ENCODE results near the gene NECAB2.

NECAB2 gene

DNA sequence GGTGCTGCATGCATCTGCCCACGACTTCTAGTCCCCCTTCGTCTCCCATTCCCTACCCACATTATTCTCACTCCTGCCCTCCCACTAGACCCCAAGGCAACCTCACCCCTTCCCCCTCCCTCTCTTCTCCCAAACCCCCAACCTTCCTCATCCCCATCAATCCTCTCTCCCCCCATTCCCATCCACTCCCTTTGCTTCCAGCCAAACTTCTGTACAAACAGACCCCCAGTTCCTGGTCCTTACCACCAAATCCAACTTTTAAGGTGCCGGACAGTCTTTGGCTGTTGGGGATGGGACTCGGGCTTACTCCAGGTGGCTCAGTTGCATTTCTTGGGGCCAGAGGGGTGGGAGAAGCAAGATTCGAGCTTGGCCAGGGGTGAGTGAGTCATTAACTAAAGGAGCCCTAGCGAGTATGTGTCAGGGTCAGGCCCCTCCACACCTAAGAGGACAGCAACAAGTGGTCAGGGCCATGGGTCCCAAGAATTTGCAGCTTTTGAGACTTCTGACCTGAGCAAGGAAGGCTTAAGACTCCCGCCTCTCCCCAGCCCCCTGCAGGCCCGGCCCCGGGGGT lies 74.3 kb downstream of the NECAB2 start, which contains the start of gene SLC38A8:
Gene SLC38A8 (minus strand): TSS at position 488 of the 571 bp plus-strand sequence. CDS start 638 bp downstream, outside the sequence.
- TF ChIP-seq, protein P1, sequence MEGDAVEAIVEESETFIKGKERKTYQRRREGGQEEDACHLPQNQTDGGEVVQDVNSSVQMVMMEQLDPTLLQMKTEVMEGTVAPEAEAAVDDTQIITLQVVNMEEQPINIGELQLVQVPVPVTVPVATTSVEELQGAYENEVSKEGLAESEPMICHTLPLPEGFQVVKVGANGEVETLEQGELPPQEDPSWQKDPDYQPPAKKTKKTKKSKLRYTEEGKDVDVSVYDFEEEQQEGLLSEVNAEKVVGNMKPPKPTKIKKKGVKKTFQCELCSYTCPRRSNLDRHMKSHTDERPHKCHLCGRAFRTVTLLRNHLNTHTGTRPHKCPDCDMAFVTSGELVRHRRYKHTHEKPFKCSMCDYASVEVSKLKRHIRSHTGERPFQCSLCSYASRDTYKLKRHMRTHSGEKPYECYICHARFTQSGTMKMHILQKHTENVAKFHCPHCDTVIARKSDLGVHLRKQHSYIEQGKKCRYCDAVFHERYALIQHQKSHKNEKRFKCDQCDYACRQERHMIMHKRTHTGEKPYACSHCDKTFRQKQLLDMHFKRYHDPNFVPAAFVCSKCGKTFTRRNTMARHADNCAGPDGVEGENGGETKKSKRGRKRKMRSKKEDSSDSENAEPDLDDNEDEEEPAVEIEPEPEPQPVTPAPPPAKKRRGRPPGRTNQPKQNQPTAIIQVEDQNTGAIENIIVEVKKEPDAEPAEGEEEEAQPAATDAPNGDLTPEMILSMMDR (IDR thresholded peaks at IDR 0.05; ENCODE audit: insufficient read depth, low read length) = no peak
- TF ChIP-seq POLR2AphosphoS5 (IDR thresholded peaks at IDR 0.05; ENCODE audit: low read depth) (no peak), GABPA (IDR thresholded peaks at IDR 0.05; ENCODE audit: low read depth) (no peak), SPI1 (IDR thresholded peaks at IDR 0.05; ENCODE audit: borderline replicate concordance, low read depth) (no peak)
- TF ChIP-seq, protein P2, sequence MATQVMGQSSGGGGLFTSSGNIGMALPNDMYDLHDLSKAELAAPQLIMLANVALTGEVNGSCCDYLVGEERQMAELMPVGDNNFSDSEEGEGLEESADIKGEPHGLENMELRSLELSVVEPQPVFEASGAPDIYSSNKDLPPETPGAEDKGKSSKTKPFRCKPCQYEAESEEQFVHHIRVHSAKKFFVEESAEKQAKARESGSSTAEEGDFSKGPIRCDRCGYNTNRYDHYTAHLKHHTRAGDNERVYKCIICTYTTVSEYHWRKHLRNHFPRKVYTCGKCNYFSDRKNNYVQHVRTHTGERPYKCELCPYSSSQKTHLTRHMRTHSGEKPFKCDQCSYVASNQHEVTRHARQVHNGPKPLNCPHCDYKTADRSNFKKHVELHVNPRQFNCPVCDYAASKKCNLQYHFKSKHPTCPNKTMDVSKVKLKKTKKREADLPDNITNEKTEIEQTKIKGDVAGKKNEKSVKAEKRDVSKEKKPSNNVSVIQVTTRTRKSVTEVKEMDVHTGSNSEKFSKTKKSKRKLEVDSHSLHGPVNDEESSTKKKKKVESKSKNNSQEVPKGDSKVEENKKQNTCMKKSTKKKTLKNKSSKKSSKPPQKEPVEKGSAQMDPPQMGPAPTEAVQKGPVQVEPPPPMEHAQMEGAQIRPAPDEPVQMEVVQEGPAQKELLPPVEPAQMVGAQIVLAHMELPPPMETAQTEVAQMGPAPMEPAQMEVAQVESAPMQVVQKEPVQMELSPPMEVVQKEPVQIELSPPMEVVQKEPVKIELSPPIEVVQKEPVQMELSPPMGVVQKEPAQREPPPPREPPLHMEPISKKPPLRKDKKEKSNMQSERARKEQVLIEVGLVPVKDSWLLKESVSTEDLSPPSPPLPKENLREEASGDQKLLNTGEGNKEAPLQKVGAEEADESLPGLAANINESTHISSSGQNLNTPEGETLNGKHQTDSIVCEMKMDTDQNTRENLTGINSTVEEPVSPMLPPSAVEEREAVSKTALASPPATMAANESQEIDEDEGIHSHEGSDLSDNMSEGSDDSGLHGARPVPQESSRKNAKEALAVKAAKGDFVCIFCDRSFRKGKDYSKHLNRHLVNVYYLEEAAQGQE (IDR thresholded peaks at IDR 0.05; ENCODE audit: insufficient replicate concordance, low read depth) = no peak
- H3K27ac ChIP-seq (replicated peaks) = no peak within 1 kb of the TSS
- DNase-seq (ENCODE audit: low read depth in 1 of 2, low spot score in 1 of 2) = no peak
- H3K27me3 ChIP-seq (ENCODE audit: insufficient read depth, poor library complexity, severe bottlenecking) = peaks cover 36% of the 10 kb centered on the region
- H3K4me3 ChIP-seq (replicated peaks; ENCODE audit: insufficient read depth, low read length) = no peak within 1 kb of the TSS

DNA sequence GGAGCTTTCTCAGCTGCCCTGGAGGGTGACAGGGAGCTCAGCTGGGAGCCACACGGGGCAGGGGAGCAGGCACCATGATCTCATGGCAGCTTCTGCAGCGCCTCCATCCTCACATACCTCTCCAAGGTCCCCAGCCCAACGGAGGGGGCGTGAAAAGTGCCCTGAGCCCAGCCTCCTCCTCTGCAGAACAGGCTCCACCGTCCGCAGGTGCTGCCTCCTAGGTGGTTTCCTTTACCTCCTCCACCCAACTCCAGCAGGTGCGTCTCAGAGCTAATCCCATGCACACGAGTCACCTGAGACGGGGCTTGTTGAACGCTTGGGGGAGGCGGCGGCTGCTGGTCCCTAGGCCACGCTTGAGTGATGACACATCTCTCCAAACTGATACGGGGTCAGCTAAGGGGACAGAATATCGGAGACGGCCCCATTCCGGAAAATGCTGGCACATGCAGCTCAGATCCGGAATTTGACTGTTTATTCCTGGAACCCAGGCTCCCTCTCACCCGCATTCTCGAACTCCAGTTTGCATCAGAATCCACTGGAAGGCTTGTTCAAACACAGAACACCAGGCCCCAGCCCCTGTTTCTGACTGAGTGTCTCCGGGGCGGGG lies 74.9 kb downstream of the NECAB2 start:
- Histone ChIP-seq H3K27ac (replicated peaks) (no peak overlapping the region), H3K27me3 (ENCODE audit: insufficient read depth, poor library complexity, severe bottlenecking) (peaks cover 36% of the 10 kb centered on the region), H3K4me3 (replicated peaks; ENCODE audit: insufficient read depth, low read length) (no peak overlapping the region)
- DNase-seq (ENCODE audit: low read depth in 1 of 2, low spot score in 1 of 2) = no peak
- TF ChIP-seq POLR2AphosphoS5 (IDR thresholded peaks at IDR 0.05; ENCODE audit: low read depth) (no peak), GABPA (IDR thresholded peaks at IDR 0.05; ENCODE audit: low read depth) (no peak), SPI1 (IDR thresholded peaks at IDR 0.05; ENCODE audit: borderline replicate concordance, low read depth) (no peak)
- TF ChIP-seq, protein P2 (IDR thresholded peaks at IDR 0.05; ENCODE audit: insufficient replicate concordance, low read depth) = no peak
- TF ChIP-seq, protein P1 (IDR thresholded peaks at IDR 0.05; ENCODE audit: insufficient read depth, low read length) = no peak

DNA sequence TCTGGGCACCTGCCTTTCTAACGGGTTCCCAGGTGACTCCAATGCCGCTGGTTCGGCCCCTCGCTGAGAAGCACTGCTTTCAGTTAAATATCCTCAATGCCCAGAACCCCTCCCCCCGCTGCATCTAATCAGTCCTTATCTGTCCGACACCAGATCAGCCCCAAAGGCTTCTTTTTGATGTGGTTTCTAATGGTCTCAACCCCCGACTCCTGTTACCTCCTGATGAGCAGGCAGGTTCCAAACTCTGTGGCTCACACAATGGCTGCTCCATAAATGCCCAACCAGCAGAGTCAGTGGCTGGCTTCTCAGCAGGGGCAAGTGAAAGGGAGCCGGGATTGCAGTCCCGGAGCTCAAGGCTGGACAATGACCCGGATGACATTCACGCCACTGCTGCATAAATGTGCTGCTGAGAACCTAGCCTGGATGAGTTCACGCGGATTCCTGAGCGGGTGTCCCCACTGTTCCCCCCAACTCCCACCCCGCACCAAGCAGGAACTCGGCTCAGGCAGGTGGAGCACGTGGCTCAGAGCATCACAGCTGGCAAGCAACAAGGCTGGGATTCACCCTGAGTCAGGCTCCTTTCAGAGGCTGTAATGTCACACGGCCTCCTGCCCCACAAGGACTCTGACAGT lies 75.6 kb downstream of the NECAB2 start:
- DNase-seq (ENCODE audit: low read depth in 1 of 2, low spot score in 1 of 2) = no peak
- TF ChIP-seq, protein P1 (IDR thresholded peaks at IDR 0.05; ENCODE audit: insufficient read depth, low read length) = no peak
- TF ChIP-seq POLR2AphosphoS5 (IDR thresholded peaks at IDR 0.05; ENCODE audit: low read depth) (no peak), GABPA (IDR thresholded peaks at IDR 0.05; ENCODE audit: low read depth) (no peak), SPI1 (IDR thresholded peaks at IDR 0.05; ENCODE audit: borderline replicate concordance, low read depth) (no peak)
- TF ChIP-seq, protein P2 (IDR thresholded peaks at IDR 0.05; ENCODE audit: insufficient replicate concordance, low read depth) = no peak
- Histone ChIP-seq H3K27ac (replicated peaks) (no peak overlapping the region), H3K27me3 (ENCODE audit: insufficient read depth, poor library complexity, severe bottlenecking) (peaks cover 32% of the 10 kb centered on the region), H3K4me3 (replicated peaks; ENCODE audit: insufficient read depth, low read length) (no peak overlapping the region)
